K562 (cell line): ENCODE results near the gene PRKAA2. TPM values are rescaled to one million over a fixed set of nuclear protein-coding genes. Genes with fewer than 3 reads are reported as not detected.

Source experiments
- ATAC-seq: fragments of 200-7000 bp; cut with Tn5 transposase; 3 replicates; pipeline ENCODE4 v1.9.1; 2020; ENCODE audit warnings: moderate library complexity
- BruUV-seq: library from RNA; stranded (reverse); fragments of 400-500 nt; replicated peaks from 2 replicates; lab custom pipeline; 2021; lab: Mats Ljungman, UMichigan
- CTCF ChIA-PET: fragments of 300-600 bp; formaldehyde crosslinking; extraction: SDS; loops from one replicate; lab custom pipeline; 2021; ENCODE audit warnings: low intra/inter-chr PET ratio; lab: Yijun Ruan, JAX
- POLR2A ChIA-PET: fragments of 300-600, 350-650 bp; sonication (Branson Sonifier 250); formaldehyde crosslinking; extraction: SDS; loops from one replicate; lab custom pipeline; 2021; ENCODE audit warnings: antibody characterized with exemption, inconsistent platforms; lab: Yijun Ruan, JAX
- DNase-seq, 4 experiments: peaks; one replicate each; pipeline versions ENCODE4 v3.0.0 to v3.0.0-alpha.2; 2011 to 2018; ENCODE audit warnings: low spot score in 3 of 4, mixed read lengths in 3 of 4; ENCODE audit errors: extremely low read depth in 1 of 4
- FAIRE-seq: peaks from 2 replicates; lab custom pipeline; 2011; peaks lifted over from hg19 to GRCh38; lab: Jason Lieb, UNC
- H2AFZ ChIP-seq: 2 replicates; pipeline ENCODE4 v1.6.0; 2011; ENCODE audit warnings: low read depth, low read length, control low read depth, inconsistent platforms
- H3K27ac ChIP-seq: fragments of 200-600 bp; 3 replicates; pipeline ENCODE4 v1.8.0; 2011; ENCODE audit warnings: low read depth, mild to moderate bottlenecking, control low read depth, inconsistent platforms, low read length, moderate library complexity, mixed read lengths; ENCODE audit errors: extremely low read depth
- H3K27me3 ChIP-seq, 2 experiments: fragments of 300-600 bp in 1 of 2; 2 replicates in 1 of 2; 3 replicates in 1 of 2; pipeline versions ENCODE4 v1.6.0 to v1.8.0; 2011; ENCODE audit warnings: inconsistent platforms in 2 of 2, low read length in 2 of 2, mild to moderate bottlenecking in 1 of 2, mixed read lengths in 1 of 2, moderate library complexity in 1 of 2; ENCODE audit not compliant: control insufficient read depth in 2 of 2, insufficient read depth in 2 of 2
- H3K36me3 ChIP-seq: fragments of 300-600 bp; 3 replicates; pipeline ENCODE4 v1.8.0; 2011; ENCODE audit warnings: mild to moderate bottlenecking, low read length, inconsistent platforms; ENCODE audit not compliant: control insufficient read depth, insufficient read depth
- H3K4me1 ChIP-seq, 2 experiments: fragments of 200-600 bp in 1 of 2; replicated peaks in 1 of 2; 2 replicates in 1 of 2; 3 replicates in 1 of 2; pipeline versions ENCODE4 v1.5.1 to v1.8.0; 2011; ENCODE audit warnings: inconsistent platforms in 2 of 2, low read length in 2 of 2, mild to moderate bottlenecking in 1 of 2, mixed read lengths in 1 of 2, moderate library complexity in 1 of 2; ENCODE audit not compliant: control insufficient read depth in 2 of 2, insufficient read depth in 2 of 2
- H3K4me2 ChIP-seq: 2 replicates; pipeline ENCODE4 v1.6.1; 2011; ENCODE audit warnings: low read length, control low read depth, inconsistent platforms, mixed read lengths; ENCODE audit not compliant: insufficient read depth
- H3K4me3 ChIP-seq: fragments of 200-600 bp; sonication (generic), shearing (Covaris generic); 2 replicates; pipeline ENCODE4 v1.5.1; 2016; ENCODE audit warnings: control low read depth, inconsistent platforms
- H3K79me2 ChIP-seq: fragments of 200-600 bp; 3 replicates; pipeline ENCODE4 v1.8.0; 2011; ENCODE audit warnings: low read length, inconsistent platforms; ENCODE audit not compliant: control insufficient read depth, insufficient read depth
- H3K9ac ChIP-seq, 2 experiments: 2 replicates each; pipeline versions ENCODE4 v1.6.0 to v1.6.1; 2011; ENCODE audit warnings: low read depth in 2 of 2, low read length in 2 of 2, control low read depth in 1 of 2, inconsistent platforms in 1 of 2, mild to moderate bottlenecking in 1 of 2, mixed read lengths in 1 of 2; ENCODE audit not compliant: insufficient read depth in 1 of 2
- H3K9me1 ChIP-seq: one replicate; pipeline ENCODE4 v1.6.0; 2011; ENCODE audit warnings: inconsistent platforms, mild to moderate bottlenecking, low read length, moderate library complexity; ENCODE audit not compliant: control insufficient read depth, insufficient read depth
- H3K9me3 ChIP-seq: replicated peaks from 2 replicates; pipeline ENCODE4 v1.5.1; 2011; ENCODE audit warnings: low read depth, low read length, inconsistent platforms; ENCODE audit not compliant: control insufficient read depth, insufficient read depth
- H4K20me1 ChIP-seq: replicated peaks from 2 replicates; pipeline ENCODE4 v1.6.1; 2011; ENCODE audit warnings: low read length, inconsistent platforms, mixed read lengths; ENCODE audit not compliant: control insufficient read depth, insufficient read depth
- BMI1 ChIP-seq: fragments of 150-350 bp; IDR thresholded peaks from 2 replicates; pipeline ENCODE4 v1.6.1; 2014; ENCODE audit warnings: low read length
- ETV6 ChIP-seq, 3 experiments: fragments of 150-350 bp in 1 of 3; sonication (generic) in 1 of 3; formaldehyde crosslinking in 1 of 3; IDR thresholded peaks; 2 replicates each; pipeline versions ENCODE4 v1.6.1 to v1.8.0; 2014 to 2022; ENCODE audit warnings: borderline replicate concordance in 2 of 3, low read depth in 2 of 3, antibody characterized with exemption in 1 of 3, low read length in 1 of 3, mild to moderate bottlenecking in 1 of 3, missing genetic modification reagents in 1 of 3
- GABPA ChIP-seq: fragments of 200-800 bp; sonication (Bioruptor generic); conservative IDR thresholded peaks from 2 replicates; pipeline ENCODE4 v1.6.1; 2016; ENCODE audit warnings: low read depth, missing genetic modification characterization, missing compliant biosample characterization
- HCFC1 ChIP-seq: IDR thresholded peaks from 2 replicates; pipeline ENCODE4 v1.6.1; 2012; ENCODE audit warnings: low read depth, low read length, improper control_type of control experiment
- IRF2 ChIP-seq: sonication (generic); formaldehyde crosslinking; IDR thresholded peaks from 2 replicates; pipeline ENCODE4 v1.8.1; 2022; ENCODE audit warnings: mild to moderate bottlenecking, missing genetic modification reagents
- JUND ChIP-seq, 2 experiments: IDR thresholded peaks; 2 replicates in 1 of 2; 3 replicates in 1 of 2; pipeline ENCODE4 v1.6.1; 2011; ENCODE audit warnings: borderline replicate concordance in 2 of 2, low read depth in 2 of 2, low read length in 2 of 2, improper control_type of control experiment in 1 of 2, missing biosample characterization in 1 of 2, missing genetic modification characterization in 1 of 2, missing genetic modification reagents in 1 of 2
- NFE2 ChIP-seq: IDR thresholded peaks from 2 replicates; pipeline ENCODE4 v1.6.1; 2014; ENCODE audit warnings: antibody characterized with exemption, low read depth
- NR1H2 ChIP-seq: sonication (generic); formaldehyde crosslinking; IDR thresholded peaks from 2 replicates; pipeline ENCODE4 v1.4.0; 2020; ENCODE audit warnings: mild to moderate bottlenecking, missing genetic modification reagents
- POLR2G ChIP-seq: fragments of 200-400 bp; formaldehyde crosslinking; IDR thresholded peaks from 2 replicates; pipeline ENCODE4 v1.6.1; 2017; ENCODE audit warnings: low read depth, mild to moderate bottlenecking, antibody characterized with exemption, low read length, moderate library complexity
- RAD21 ChIP-seq, 2 experiments: fragments of 250-450 bp in 1 of 2; fragments of 450-650 bp in 1 of 2; sonication (Bioruptor Pico) in 1 of 2; formaldehyde crosslinking in 1 of 2; IDR thresholded peaks in 1 of 2; conservative IDR thresholded peaks in 1 of 2; 2 replicates each; pipeline versions ENCODE4 v1.4.0 to v1.8.0; 2020 to 2022; ENCODE audit warnings: mild to moderate bottlenecking in 2 of 2, moderate library complexity in 1 of 2
- RBM15 ChIP-seq: fragments of 200-400 bp; formaldehyde crosslinking; IDR thresholded peaks from 2 replicates; pipeline ENCODE4 v1.6.1; 2018; ENCODE audit warnings: mild to moderate bottlenecking, low read length, moderate library complexity; ENCODE audit not compliant: insufficient read depth
- SPI1 ChIP-seq: IDR thresholded peaks from 2 replicates; pipeline ENCODE4 v1.6.1; 2011; ENCODE audit warnings: low read depth, low read length, control low read depth, borderline replicate concordance
- TAF15 ChIP-seq: fragments of 200-400 bp; formaldehyde crosslinking; IDR thresholded peaks from 2 replicates; pipeline ENCODE4 v1.6.1; 2017; ENCODE audit warnings: mild to moderate bottlenecking, low read depth, low read length, moderate library complexity
- ZNF766 ChIP-seq: fragments of 200-800 bp; sonication (Bioruptor generic); conservative IDR thresholded peaks from 2 replicates; pipeline ENCODE4 v1.6.1; 2016; ENCODE audit warnings: missing genetic modification characterization, missing compliant biosample characterization
- ZNF780A ChIP-seq: fragments of 250-450 bp; sonication (Bioruptor Pico); IDR thresholded peaks from 2 replicates; pipeline ENCODE4 v1.5.0; 2021; ENCODE audit warnings: mild to moderate bottlenecking
- ZSCAN29 ChIP-seq: fragments of 450-650 bp; IDR thresholded peaks from 2 replicates; pipeline ENCODE4 v1.6.1; 2017
- WGBS: fragments of 100-300 bp; shearing (Covaris generic); methylation state at CpG from one replicate; pipeline ENCODE4 v1.1.6; 2016; ENCODE audit warnings: low coverage, mixed read lengths; ENCODE audit not compliant: insufficient coverage; ENCODE audit errors: missing lambda C conversion rate; 5-methylcytosine and 5-hydroxymethylcytosine counted together
- in situ Hi-C: fragments of 300-500 bp; cut with MboI; formaldehyde crosslinking; loops from 4 replicates; pipeline ENCODE4 v1.15.0; 2018; ENCODE audit warnings: inconsistent platforms, mixed read lengths
- intact Hi-C: fragments of 100-400 bp; cut with micrococcal nuclease; formaldehyde crosslinking; loops from 2 replicates; pipeline ENCODE4 v1.14.2; 2022
- polyA plus RNA-seq, 8 experiments: library from polyadenylated mRNA; depleted of rRNA in 4 of 8; stranded (reverse) in 5 of 8; unstranded in 3 of 8; fragments of >200 nt; fragmentation: Nextera tagmentation in 2 of 8; fragmentation: Illumina TruSeq in 1 of 8; extraction: Ambion mirVana in 2 of 8; extraction: Trizol in 1 of 8; gene quantifications; 2 replicates each; pipeline versions ENCODE4 v1.2.1 to v1.2.3, GENCODE V29; 2011 to 2014; ENCODE audit warnings: inconsistent platforms in 1 of 8, missing spikeins in 1 of 8
- total RNA-seq, 7 experiments: library from RNA; depleted of rRNA in 6 of 7; stranded (reverse); fragments of >200 nt in 6 of 7; fragmentation: Illumina TruSeq in 2 of 7; extraction: Trizol in 2 of 7; gene quantifications; 2 replicates each; pipeline versions ENCODE4 v1.2.1 to v1.2.3, GENCODE V29; 2011 to 2021; ENCODE audit warnings: low replicate concordance in 1 of 7
- TF ChIP-seq, protein P1 (sequence below): sonication (generic); formaldehyde crosslinking; IDR thresholded peaks from 2 replicates; pipeline ENCODE4 v1.8.1; 2023; ENCODE audit warnings: mild to moderate bottlenecking, missing genetic modification reagents, moderate library complexity
- TF ChIP-seq, protein P2 (sequence below): fragments of 450-650 bp; IDR thresholded peaks from 2 replicates; pipeline ENCODE4 v1.6.1; 2017; ENCODE audit warnings: mild to moderate bottlenecking, moderate library complexity
- TF ChIP-seq, protein P3 (sequence below): fragments of 450-650 bp; IDR thresholded peaks from 2 replicates; pipeline ENCODE4 v1.6.1; 2016; ENCODE audit warnings: missing biosample characterization, missing genetic modification characterization

The PRKAA2 gene
- total and polyA plus RNA-seq, 9 of the 15 experiments (the other 6 are each of a cell fraction or from before 2014, with no cell fraction given) = 0.01 TPM; not detected in 8

DNA sequence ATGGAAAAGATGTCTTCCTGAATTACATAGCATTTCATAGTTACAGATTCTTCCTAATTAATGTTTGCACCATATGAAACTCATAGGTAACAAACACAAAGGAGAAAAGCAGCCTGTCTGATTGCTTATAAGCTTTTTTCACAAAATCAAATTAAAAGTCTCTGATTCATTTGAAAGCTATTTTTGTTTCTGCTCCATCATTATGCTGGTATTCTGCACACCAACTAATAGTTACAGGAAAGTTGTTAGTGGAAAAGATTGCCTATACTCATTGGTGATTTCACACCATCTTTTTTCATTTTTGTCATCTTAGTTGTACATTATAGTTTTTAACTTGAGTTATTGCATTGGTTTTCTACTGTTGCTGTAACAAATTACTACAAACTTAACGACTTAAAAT is 70.0 kb downstream of the PRKAA2 start (continued):
- TF ChIP-seq TAF15 = no peak
- TF ChIP-seq POLR2G = no peak
- TF ChIP-seq SPI1 = no peak

DNA sequence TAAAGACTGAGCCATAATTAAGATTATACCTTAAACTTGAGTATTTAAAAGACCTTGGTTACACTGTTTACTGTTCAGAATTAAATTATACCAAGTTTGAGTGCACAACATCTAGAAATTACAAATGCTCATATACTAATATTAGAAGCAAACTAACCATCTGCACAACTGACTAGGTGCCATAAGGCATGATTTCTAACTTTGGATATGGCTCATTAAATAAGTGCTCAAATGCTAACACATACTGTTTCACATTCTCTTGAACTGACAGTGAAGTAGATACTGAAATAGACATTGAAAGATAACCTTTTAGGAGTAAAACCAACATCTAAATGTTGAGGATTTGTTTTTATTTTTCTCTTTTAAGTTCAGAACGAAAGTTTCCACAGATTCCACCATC is 74.1 kb downstream of the PRKAA2 start:
- in situ Hi-C loops (no loop called here), intact Hi-C loops (no loop called here)
- H3K4me2 ChIP-seq = no peak overlapping the region
- no peaks in the 10 kb centered on the region for H3K9me1 ChIP-seq
- peak; percentile 48 for FAIRE-seq
- CTCF ChIA-PET = no interaction called here
- no peaks in the 10 kb centered on the region for H3K27me3 ChIP-seq
- H3K27ac ChIP-seq = no peak overlapping the region
- DNase-seq = no peak
- no TSS peak for BruUV-seq
- no peaks in the 10 kb centered on the region for H3K9me3 ChIP-seq
- ATAC-seq = no peak
- no peaks in the 10 kb centered on the region for H4K20me1 ChIP-seq
- POLR2A ChIA-PET = no interaction called here
- H3K79me2 ChIP-seq = no peaks in the 10 kb centered on the region
- no peaks in the 10 kb centered on the region for H3K36me3 ChIP-seq
- H3K4me1 ChIP-seq = no peaks in the 10 kb centered on the region
- 0% methylated on average over 1 of the region's 1 CpG for WGBS
- H2AFZ ChIP-seq = no peak overlapping the region
- H3K9ac ChIP-seq = no peak overlapping the region
- no peak overlapping the region for H3K4me3 ChIP-seq
- no peak for TF ChIP-seq JUND (IDR thresholded peaks at IDR 0.05; ENCODE audit: borderline replicate concordance, low read depth, low read length)
- no peak for TF ChIP-seq JUND (tag; IDR thresholded peaks at IDR 0.05; ENCODE audit: borderline replicate concordance, low read depth, low read length)
- TF ChIP-seq NFE2 = no peak
- no peak for TF ChIP-seq IRF2 (CRISPR knock-in tag)
- TF ChIP-seq ETV6 (IDR thresholded peaks at IDR 0.05; ENCODE audit: borderline replicate concordance in 1 of 2, low read depth in 2 of 2, low read length in 1 of 2) = no peak
- TF ChIP-seq ETV6 (CRISPR knock-in tag; IDR thresholded peaks at IDR 0.05; ENCODE audit: borderline replicate concordance) = no peak
- no peak for TF ChIP-seq NR1H2 (CRISPR knock-in tag)
- TF ChIP-seq GABPA = no peak
- no peak for TF ChIP-seq HCFC1
- TF ChIP-seq, protein P1, sequence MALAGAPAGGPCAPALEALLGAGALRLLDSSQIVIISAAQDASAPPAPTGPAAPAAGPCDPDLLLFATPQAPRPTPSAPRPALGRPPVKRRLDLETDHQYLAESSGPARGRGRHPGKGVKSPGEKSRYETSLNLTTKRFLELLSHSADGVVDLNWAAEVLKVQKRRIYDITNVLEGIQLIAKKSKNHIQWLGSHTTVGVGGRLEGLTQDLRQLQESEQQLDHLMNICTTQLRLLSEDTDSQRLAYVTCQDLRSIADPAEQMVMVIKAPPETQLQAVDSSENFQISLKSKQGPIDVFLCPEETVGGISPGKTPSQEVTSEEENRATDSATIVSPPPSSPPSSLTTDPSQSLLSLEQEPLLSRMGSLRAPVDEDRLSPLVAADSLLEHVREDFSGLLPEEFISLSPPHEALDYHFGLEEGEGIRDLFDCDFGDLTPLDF (CRISPR knock-in tag) = no peak
- TF ChIP-seq BMI1 = no peak
- TF ChIP-seq ZNF780A (CRISPR knock-in tag) = no peak
- TF ChIP-seq ZNF766 (CRISPR knock-in tag) = no peak
- TF ChIP-seq ZSCAN29 = no peak
- TF ChIP-seq RBM15 = no peak
- TF ChIP-seq, protein P2, sequence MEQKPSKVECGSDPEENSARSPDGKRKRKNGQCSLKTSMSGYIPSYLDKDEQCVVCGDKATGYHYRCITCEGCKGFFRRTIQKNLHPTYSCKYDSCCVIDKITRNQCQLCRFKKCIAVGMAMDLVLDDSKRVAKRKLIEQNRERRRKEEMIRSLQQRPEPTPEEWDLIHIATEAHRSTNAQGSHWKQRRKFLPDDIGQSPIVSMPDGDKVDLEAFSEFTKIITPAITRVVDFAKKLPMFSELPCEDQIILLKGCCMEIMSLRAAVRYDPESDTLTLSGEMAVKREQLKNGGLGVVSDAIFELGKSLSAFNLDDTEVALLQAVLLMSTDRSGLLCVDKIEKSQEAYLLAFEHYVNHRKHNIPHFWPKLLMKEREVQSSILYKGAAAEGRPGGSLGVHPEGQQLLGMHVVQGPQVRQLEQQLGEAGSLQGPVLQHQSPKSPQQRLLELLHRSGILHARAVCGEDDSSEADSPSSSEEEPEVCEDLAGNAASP = no peak
- no peak for TF ChIP-seq RAD21 (CRISPR knock-in tag; conservative IDR thresholded peaks at IDR 0.05 in 1 of 2, IDR thresholded peaks at IDR 0.05 in 1 of 2)
- TF ChIP-seq, protein P3, sequence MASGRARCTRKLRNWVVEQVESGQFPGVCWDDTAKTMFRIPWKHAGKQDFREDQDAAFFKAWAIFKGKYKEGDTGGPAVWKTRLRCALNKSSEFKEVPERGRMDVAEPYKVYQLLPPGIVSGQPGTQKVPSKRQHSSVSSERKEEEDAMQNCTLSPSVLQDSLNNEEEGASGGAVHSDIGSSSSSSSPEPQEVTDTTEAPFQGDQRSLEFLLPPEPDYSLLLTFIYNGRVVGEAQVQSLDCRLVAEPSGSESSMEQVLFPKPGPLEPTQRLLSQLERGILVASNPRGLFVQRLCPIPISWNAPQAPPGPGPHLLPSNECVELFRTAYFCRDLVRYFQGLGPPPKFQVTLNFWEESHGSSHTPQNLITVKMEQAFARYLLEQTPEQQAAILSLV (tag) = no peak
